SK-N-SH (cell line): ENCODE data around the gene AFAP1. TPM values are rescaled to one million over a fixed set of nuclear protein-coding genes. Genes with fewer than 3 reads are reported as not detected.
A peak's percentile ranks its signal among the peaks of the same experiment; 100 is the strongest.

Experiments
- CTCF ChIA-PET: fragments of 300-600, 350-600 bp; formaldehyde crosslinking; extraction: SDS; loops from one replicate; lab custom pipeline; 2021; lab: Yijun Ruan, JAX
- POLR2A ChIA-PET: fragments of 350-600 bp; sonication (Branson Sonifier 250); formaldehyde crosslinking; extraction: SDS; loops from one replicate; lab custom pipeline; 2020; ENCODE audit warnings: antibody characterized with exemption, inconsistent platforms; lab: Yijun Ruan, JAX
- DNase-seq: peaks from one replicate; pipeline ENCODE4 v3.0.0; 2012
- H2AFZ ChIP-seq: fragments of 200-600 bp; sonication (generic); 2 replicates; pipeline ENCODE4 v1.8.1; 2016; ENCODE audit warnings: antibody characterized with exemption, mild to moderate bottlenecking, low read depth
- H3F3A ChIP-seq: fragments of 200-600 bp; sonication (generic); replicated peaks from 2 replicates; pipeline ENCODE3; 2016; ENCODE audit warnings: antibody characterized with exemption, mild to moderate bottlenecking; ENCODE audit not compliant: insufficient read depth
- H3K27ac ChIP-seq, 2 experiments: fragments of 200-500 bp in 1 of 2; fragments of 200-600 bp in 1 of 2; sonication (Bioruptor generic) in 1 of 2; sonication (generic), shearing (Covaris generic) in 1 of 2; 2 replicates each; pipeline versions ENCODE4 v1.5.1 to v1.6.1; 2014 to 2016; ENCODE audit warnings: low read depth in 2 of 2, inconsistent platforms in 1 of 2, low read length in 1 of 2, mild to moderate bottlenecking in 1 of 2, mixed read lengths in 1 of 2
- H3K27me3 ChIP-seq: fragments of 200-600 bp; sonication (generic), shearing (Covaris generic); 2 replicates; pipeline ENCODE4 v1.6.1; 2016; ENCODE audit warnings: mixed run types; ENCODE audit not compliant: insufficient read depth
- H3K36me3 ChIP-seq, 2 experiments: fragments of 200-500 bp in 1 of 2; fragments of 200-600 bp in 1 of 2; sonication (Bioruptor generic) in 1 of 2; sonication (generic) in 1 of 2; replicated peaks in 1 of 2; 2 replicates each; pipeline versions ENCODE3 to v1.5.1; 2014 to 2016; ENCODE audit warnings: low read length in 1 of 2, mild to moderate bottlenecking in 1 of 2; ENCODE audit not compliant: insufficient read depth in 2 of 2, control insufficient read depth in 1 of 2
- H3K4me1 ChIP-seq, 2 experiments: fragments of 200-500 bp in 1 of 2; fragments of 200-600 bp in 1 of 2; sonication (Bioruptor generic) in 1 of 2; sonication (generic), shearing (Covaris generic) in 1 of 2; 2 replicates each; pipeline versions ENCODE4 v1.5.1 to v1.6.1; 2014 to 2016; ENCODE audit warnings: low read depth in 1 of 2, low read length in 1 of 2, mixed run types in 1 of 2; ENCODE audit not compliant: insufficient read depth in 2 of 2, control insufficient read depth in 1 of 2
- H3K4me2 ChIP-seq: fragments of 200-600 bp; sonication (generic), shearing (Covaris generic); 2 replicates; pipeline ENCODE4 v1.6.1; 2017; ENCODE audit warnings: mixed run types
- H3K4me3 ChIP-seq, 2 experiments: fragments of 200-500 bp in 1 of 2; fragments of 200-600 bp in 1 of 2; sonication (Bioruptor generic) in 1 of 2; sonication (generic), shearing (Covaris generic) in 1 of 2; 2 replicates each; pipeline versions ENCODE4 v1.5.1 to v1.8.1; 2014 to 2016; ENCODE audit warnings: low read depth in 2 of 2, inconsistent platforms in 1 of 2, low read length in 1 of 2, mild to moderate bottlenecking in 1 of 2, mixed read lengths in 1 of 2, moderate library complexity in 1 of 2
- H3K79me2 ChIP-seq: fragments of 200-600 bp; sonication (generic); 2 replicates; pipeline ENCODE4 v1.8.1; 2017; ENCODE audit warnings: mild to moderate bottlenecking; ENCODE audit not compliant: insufficient read depth
- H3K9ac ChIP-seq: fragments of 200-600 bp; sonication (generic); 2 replicates; pipeline ENCODE4 v1.6.1; 2017; ENCODE audit warnings: mixed run types
- H3K9me2 ChIP-seq: fragments of 200-600 bp; sonication (generic); 2 replicates; pipeline ENCODE4 v1.6.1; 2017; ENCODE audit warnings: mixed run types
- H3K9me3 ChIP-seq: fragments of 200-600 bp; sonication (generic); 2 replicates; pipeline ENCODE4 v1.6.1; 2017; ENCODE audit warnings: mixed run types, mild to moderate bottlenecking, moderate library complexity
- H4K20me1 ChIP-seq: fragments of 200-600 bp; sonication (generic); 2 replicates; pipeline ENCODE4 v1.6.1; 2017; ENCODE audit warnings: mild to moderate bottlenecking, mixed run types; ENCODE audit not compliant: insufficient read depth
- CHD2 ChIP-seq: fragments of 150-350 bp; IDR thresholded peaks from 2 replicates; pipeline ENCODE4 v1.6.1; 2018; ENCODE audit warnings: low read length; ENCODE audit not compliant: partially characterized antibody
- EP300 ChIP-seq, 2 experiments: IDR thresholded peaks; 2 replicates each; pipeline versions ENCODE4 v1.4.0 to v1.6.1; 2012; ENCODE audit warnings: borderline replicate concordance in 1 of 2, low read depth in 1 of 2, low read length in 1 of 2
- EZH2phosphoT487 ChIP-seq: fragments of 200-600 bp; sonication (generic); IDR thresholded peaks from 2 replicates; pipeline ENCODE4 v1.6.1; 2017; ENCODE audit warnings: low read depth, mixed run types, mild to moderate bottlenecking, antibody characterized with exemption, moderate library complexity, borderline replicate concordance
- FOXJ3 ChIP-seq: sonication (generic); formaldehyde crosslinking; IDR thresholded peaks from 2 replicates; pipeline ENCODE4 v1.5.1; 2020; ENCODE audit warnings: mild to moderate bottlenecking, missing genetic modification reagents
- FOXM1 ChIP-seq: IDR thresholded peaks from 2 replicates; pipeline ENCODE4 v1.4.0; 2012; ENCODE audit warnings: low read depth, mild to moderate bottlenecking
- GABPA ChIP-seq: IDR thresholded peaks from 2 replicates; pipeline ENCODE4 v1.4.0; 2012; ENCODE audit warnings: low read depth, mild to moderate bottlenecking
- JUND ChIP-seq: IDR thresholded peaks from 2 replicates; pipeline ENCODE4 v1.4.0; 2012
- MAX ChIP-seq: IDR thresholded peaks from 2 replicates; pipeline ENCODE4 v1.4.0; 2012; ENCODE audit warnings: low read depth
- NRF1 ChIP-seq: IDR thresholded peaks from 2 replicates; pipeline ENCODE4 v1.6.1; 2012; ENCODE audit warnings: low read depth, mild to moderate bottlenecking, low read length
- POLR2AphosphoS5 ChIP-seq: IDR thresholded peaks from 2 replicates; pipeline ENCODE4 v1.6.1; 2012; ENCODE audit warnings: low read depth, low read length
- RAD21 ChIP-seq: IDR thresholded peaks from 2 replicates; pipeline ENCODE4 v1.6.1; 2012; ENCODE audit warnings: mild to moderate bottlenecking, low read length
- RCOR1 ChIP-seq: fragments of 150-350 bp; IDR thresholded peaks from 2 replicates; pipeline ENCODE4 v1.6.1; 2017; ENCODE audit warnings: antibody characterized with exemption, low read length
- RFX5 ChIP-seq: IDR thresholded peaks from 2 replicates; pipeline ENCODE4 v1.6.1; 2012; ENCODE audit warnings: mild to moderate bottlenecking, improper control_type of control experiment, low read length
- SIN3A ChIP-seq: IDR thresholded peaks from 2 replicates; pipeline ENCODE4 v1.6.1; 2012; ENCODE audit warnings: low read depth, mild to moderate bottlenecking, low read length, moderate library complexity, borderline replicate concordance
- SMC3 ChIP-seq: IDR thresholded peaks from 2 replicates; pipeline ENCODE4 v1.6.1; 2012; ENCODE audit warnings: low read depth, low read length, improper control_type of control experiment
- YY1 ChIP-seq: IDR thresholded peaks from 2 replicates; pipeline ENCODE4 v1.4.0; 2012; ENCODE audit warnings: low read depth, mild to moderate bottlenecking
- WGBS: methylation state at CpG from one replicate; pipeline ENCODE4 v1.1.6; 2017; ENCODE audit warnings: low lambda C conversion rate; 5-methylcytosine and 5-hydroxymethylcytosine counted together
- polyA plus RNA-seq, 3 experiments: library from polyadenylated mRNA; depleted of rRNA; stranded (reverse); fragments of >200 nt; gene quantifications; 2 replicates each; pipeline ENCODE4 v1.2.3, GENCODE V29; 2012
- TF ChIP-seq, protein P1 (sequence below): fragments of 200-600 bp; sonication (generic); IDR thresholded peaks from 2 replicates; pipeline ENCODE4 v1.6.1; 2017; ENCODE audit warnings: antibody characterized with exemption, mild to moderate bottlenecking, moderate library complexity
- TF ChIP-seq, protein P2 (sequence below): IDR thresholded peaks from 2 replicates; pipeline ENCODE4; 2012
- TF ChIP-seq, protein P3 (sequence below): fragments of 150-350 bp; IDR thresholded peaks from 2 replicates; pipeline ENCODE4 v1.6.1; 2016; ENCODE audit warnings: mild to moderate bottlenecking, low read depth, low read length

The AFAP1 gene
- polyA plus RNA-seq, 1 of the 3 experiments (the other 2 are of a cell fraction), result 67.9 TPM

DNA sequence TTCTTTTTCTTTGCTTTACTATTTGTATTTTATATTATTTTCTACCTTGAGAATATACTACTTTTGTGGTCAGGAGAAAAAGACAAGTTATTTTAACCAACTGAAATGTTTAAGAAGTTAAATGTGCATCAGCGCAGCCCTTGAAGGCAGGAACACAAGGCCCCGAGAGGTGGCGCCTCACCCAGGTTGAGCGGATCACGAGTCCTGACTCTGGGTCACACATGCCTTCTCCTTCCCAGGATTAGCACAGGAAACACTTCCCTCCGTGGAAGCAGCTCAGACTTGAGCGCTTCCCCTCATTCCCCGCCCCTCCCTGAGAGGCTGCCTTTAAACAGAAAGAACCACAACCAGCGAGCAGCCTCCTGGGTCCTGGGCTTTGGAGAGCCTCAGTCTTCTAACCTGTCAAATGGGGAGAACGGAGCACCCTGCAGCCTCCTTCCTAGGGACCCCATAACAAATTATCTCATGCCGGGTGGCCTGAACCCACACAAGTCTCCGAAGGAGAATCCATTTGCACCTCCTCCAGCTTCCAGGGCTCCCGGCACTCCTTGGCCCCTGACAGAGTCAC is 217.6 kb downstream of the AFAP1 start:
- no peaks in the 10 kb centered on the region for H4K20me1 ChIP-seq
- 80% methylated on average over 13 of the region's 13 CpGs for WGBS
- H3K79me2 ChIP-seq, result no peaks in the 10 kb centered on the region
- no peak for TF ChIP-seq NRF1
- TF ChIP-seq, protein P1, sequence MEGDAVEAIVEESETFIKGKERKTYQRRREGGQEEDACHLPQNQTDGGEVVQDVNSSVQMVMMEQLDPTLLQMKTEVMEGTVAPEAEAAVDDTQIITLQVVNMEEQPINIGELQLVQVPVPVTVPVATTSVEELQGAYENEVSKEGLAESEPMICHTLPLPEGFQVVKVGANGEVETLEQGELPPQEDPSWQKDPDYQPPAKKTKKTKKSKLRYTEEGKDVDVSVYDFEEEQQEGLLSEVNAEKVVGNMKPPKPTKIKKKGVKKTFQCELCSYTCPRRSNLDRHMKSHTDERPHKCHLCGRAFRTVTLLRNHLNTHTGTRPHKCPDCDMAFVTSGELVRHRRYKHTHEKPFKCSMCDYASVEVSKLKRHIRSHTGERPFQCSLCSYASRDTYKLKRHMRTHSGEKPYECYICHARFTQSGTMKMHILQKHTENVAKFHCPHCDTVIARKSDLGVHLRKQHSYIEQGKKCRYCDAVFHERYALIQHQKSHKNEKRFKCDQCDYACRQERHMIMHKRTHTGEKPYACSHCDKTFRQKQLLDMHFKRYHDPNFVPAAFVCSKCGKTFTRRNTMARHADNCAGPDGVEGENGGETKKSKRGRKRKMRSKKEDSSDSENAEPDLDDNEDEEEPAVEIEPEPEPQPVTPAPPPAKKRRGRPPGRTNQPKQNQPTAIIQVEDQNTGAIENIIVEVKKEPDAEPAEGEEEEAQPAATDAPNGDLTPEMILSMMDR, result peak; percentile 17; the same call in 1 of the 2 replicates
- TF ChIP-seq, all 33 proteins: peak for 1
- no peaks in the 10 kb centered on the region for H3K9me3 ChIP-seq
- H3K4me3 ChIP-seq, result no peak overlapping the region
- ChIA-PET CTCF (interaction anchor here (0.8 to 4.4 kb wide), 3 partner anchors 15 to 530 kb away, joined by 3 to 41 read pairs (median 4); no protein-coding TSS in a partner anchor), POLR2A (no interaction called here)
- no peaks in the 10 kb centered on the region; a peak in 1 of 4 replicates for H3K4me1 ChIP-seq
- H3K4me2 ChIP-seq, result no peak overlapping the region
- H3F3A ChIP-seq, result peaks cover 6% of the 10 kb centered on the region
- no peak overlapping the region for H3K9ac ChIP-seq
- DNase-seq, result no peak
- H2AFZ ChIP-seq, result no peak overlapping the region
- H3K27ac ChIP-seq, result no peak overlapping the region
- no peaks in the 10 kb centered on the region for H3K36me3 ChIP-seq
- no peaks in the 10 kb centered on the region for H3K9me2 ChIP-seq
- no peaks in the 10 kb centered on the region for H3K27me3 ChIP-seq

DNA sequence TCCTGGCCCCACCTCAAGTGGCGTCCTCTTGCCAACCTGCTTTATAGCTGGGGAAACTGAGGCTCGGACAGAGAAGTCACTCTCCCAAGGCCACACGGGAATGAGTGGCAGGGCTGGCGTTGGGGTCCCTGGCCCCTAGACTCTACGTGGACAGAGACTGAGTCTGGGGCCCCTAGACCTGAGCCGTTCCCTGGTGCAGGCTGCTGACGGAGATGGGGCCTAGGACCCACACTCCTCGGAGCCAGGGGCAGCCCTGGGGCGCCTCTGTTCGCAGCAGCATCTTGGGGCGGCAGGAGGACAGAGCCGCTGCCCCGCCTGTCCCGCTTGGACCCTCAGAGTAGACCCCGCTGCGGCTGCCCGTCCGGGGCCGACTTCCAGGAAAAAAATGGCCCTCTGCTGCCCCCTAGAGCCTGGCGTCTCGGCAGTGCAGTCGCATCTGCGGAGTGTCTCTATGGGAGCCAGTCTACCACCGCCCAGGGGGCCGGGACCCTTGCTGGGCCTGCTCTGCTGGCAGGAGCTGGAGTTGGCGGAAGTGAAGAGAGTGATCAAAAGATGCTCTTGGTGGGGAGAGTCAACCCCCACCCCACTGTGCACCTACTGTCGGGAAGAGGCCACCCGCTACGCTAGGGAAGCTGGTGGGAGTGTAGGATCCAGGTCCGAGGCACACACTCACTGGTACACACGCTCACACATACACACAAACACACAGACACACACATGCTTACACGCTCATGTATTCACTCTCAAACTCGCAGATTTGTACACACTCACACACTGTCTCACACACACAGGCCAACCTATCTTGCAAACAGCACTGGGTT is 220.1 kb downstream of the AFAP1 start:
- no peaks in the 10 kb centered on the region for H3K36me3 ChIP-seq
- H3K9me3 ChIP-seq, result no peaks in the 10 kb centered on the region
- no peaks in the 10 kb centered on the region; a peak in 1 of 4 replicates for H3K4me1 ChIP-seq
- H2AFZ ChIP-seq, result no peak overlapping the region
- ChIA-PET POLR2A (no interaction called here), CTCF (interaction anchor here (0.7 to 4.4 kb wide), 51 partner anchors 9 to 587 kb away, joined by 3 to 41 read pairs (median 3); partner anchors contain the start of gene SORCS2)
- no peaks in the 10 kb centered on the region for H3K27me3 ChIP-seq
- no peaks in the 10 kb centered on the region for H4K20me1 ChIP-seq
- peaks cover 6% of the 10 kb centered on the region for H3F3A ChIP-seq
- no peak overlapping the region for H3K27ac ChIP-seq
- H3K4me3 ChIP-seq, result peak overlapping the region in 1 of 2 experiments; percentile 15; a peak in 1 of 4 replicates
- no peaks in the 10 kb centered on the region for H3K79me2 ChIP-seq
- 34% methylated on average over 15 of the region's 33 CpGs for WGBS
- H3K9me2 ChIP-seq, result no peaks in the 10 kb centered on the region
- peak; percentile 96 for DNase-seq
- H3K4me2 ChIP-seq, result peak overlapping the region; percentile 37; the same call in 1 of the 2 replicates
- H3K9ac ChIP-seq, result no peak overlapping the region
- peak; percentile 84 for TF ChIP-seq RAD21
- TF ChIP-seq JUND, result no peak
- TF ChIP-seq SMC3, result peak; percentile 76
- no peak for TF ChIP-seq EP300 (IDR thresholded peaks at IDR 0.05; ENCODE audit: borderline replicate concordance in 1 of 2, low read depth in 1 of 2, low read length in 1 of 2)
- TF ChIP-seq, protein P2, sequence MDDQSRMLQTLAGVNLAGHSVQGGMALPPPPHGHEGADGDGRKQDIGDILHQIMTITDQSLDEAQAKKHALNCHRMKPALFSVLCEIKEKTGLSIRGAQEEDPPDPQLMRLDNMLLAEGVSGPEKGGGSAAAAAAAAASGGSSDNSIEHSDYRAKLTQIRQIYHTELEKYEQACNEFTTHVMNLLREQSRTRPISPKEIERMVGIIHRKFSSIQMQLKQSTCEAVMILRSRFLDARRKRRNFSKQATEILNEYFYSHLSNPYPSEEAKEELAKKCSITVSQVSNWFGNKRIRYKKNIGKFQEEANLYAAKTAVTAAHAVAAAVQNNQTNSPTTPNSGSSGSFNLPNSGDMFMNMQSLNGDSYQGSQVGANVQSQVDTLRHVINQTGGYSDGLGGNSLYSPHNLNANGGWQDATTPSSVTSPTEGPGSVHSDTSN, result no peak
- TF ChIP-seq NRF1, result no peak
- no peak for TF ChIP-seq EZH2phosphoT487
- no peak for TF ChIP-seq YY1
- no peak for TF ChIP-seq RFX5
- no peak for TF ChIP-seq GABPA
- no peak for TF ChIP-seq CHD2
- TF ChIP-seq FOXM1, result no peak
- TF ChIP-seq SIN3A, result no peak
- TF ChIP-seq RCOR1, result no peak
- TF ChIP-seq, protein P3, sequence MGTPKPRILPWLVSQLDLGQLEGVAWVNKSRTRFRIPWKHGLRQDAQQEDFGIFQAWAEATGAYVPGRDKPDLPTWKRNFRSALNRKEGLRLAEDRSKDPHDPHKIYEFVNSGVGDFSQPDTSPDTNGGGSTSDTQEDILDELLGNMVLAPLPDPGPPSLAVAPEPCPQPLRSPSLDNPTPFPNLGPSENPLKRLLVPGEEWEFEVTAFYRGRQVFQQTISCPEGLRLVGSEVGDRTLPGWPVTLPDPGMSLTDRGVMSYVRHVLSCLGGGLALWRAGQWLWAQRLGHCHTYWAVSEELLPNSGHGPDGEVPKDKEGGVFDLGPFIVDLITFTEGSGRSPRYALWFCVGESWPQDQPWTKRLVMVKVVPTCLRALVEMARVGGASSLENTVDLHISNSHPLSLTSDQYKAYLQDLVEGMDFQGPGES, result no peak
- TF ChIP-seq, protein P1, result peak; percentile 90
- TF ChIP-seq MAX, result no peak
- no peak for TF ChIP-seq FOXJ3 (CRISPR knock-in tag)
- TF ChIP-seq POLR2AphosphoS5, result no peak
